ENCODE data around the gene CPN2.

CPN2 gene

GRCh38 chr3:194351952-194352536, 916 bp upstream of the CPN2 start:
- Histone ChIP-seq H3K4me2 (ENCODE audit: low read length) (no peak overlapping the region), H3K9ac (ENCODE audit: low read length) (no peak overlapping the region)
- TF ChIP-seq, protein P1, sequence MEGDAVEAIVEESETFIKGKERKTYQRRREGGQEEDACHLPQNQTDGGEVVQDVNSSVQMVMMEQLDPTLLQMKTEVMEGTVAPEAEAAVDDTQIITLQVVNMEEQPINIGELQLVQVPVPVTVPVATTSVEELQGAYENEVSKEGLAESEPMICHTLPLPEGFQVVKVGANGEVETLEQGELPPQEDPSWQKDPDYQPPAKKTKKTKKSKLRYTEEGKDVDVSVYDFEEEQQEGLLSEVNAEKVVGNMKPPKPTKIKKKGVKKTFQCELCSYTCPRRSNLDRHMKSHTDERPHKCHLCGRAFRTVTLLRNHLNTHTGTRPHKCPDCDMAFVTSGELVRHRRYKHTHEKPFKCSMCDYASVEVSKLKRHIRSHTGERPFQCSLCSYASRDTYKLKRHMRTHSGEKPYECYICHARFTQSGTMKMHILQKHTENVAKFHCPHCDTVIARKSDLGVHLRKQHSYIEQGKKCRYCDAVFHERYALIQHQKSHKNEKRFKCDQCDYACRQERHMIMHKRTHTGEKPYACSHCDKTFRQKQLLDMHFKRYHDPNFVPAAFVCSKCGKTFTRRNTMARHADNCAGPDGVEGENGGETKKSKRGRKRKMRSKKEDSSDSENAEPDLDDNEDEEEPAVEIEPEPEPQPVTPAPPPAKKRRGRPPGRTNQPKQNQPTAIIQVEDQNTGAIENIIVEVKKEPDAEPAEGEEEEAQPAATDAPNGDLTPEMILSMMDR (IDR thresholded peaks at IDR 0.05; ENCODE audit: low read depth, low read length) = no peak

DNA sequence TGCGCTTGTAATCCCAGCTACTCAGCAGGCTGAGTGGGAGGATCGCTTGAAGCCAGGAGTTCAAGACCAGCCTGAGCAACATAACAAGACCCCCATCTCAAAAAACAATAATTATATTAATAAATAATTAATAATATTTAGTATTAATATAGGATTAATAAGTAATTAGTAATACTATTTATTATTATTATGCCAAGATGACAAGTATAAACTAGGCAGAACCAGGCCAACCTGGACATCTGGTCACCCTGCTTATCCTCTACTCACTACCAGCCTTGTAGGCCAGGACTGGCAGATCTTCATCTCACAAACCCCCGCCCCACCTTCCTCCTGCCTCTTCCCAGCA, 429 bp downstream of the CPN2 start:
- H3K4me2 ChIP-seq (ENCODE audit: low read length) = no peak overlapping the region

More at GRCh38 chr3:194351952-194352536, 916 bp upstream of the CPN2 start:
- H3K79me2 ChIP-seq (ENCODE audit: low read length) = no peaks in the 10 kb centered on the region
- no peaks in the 10 kb centered on the region for H3K9me3 ChIP-seq (ENCODE audit: insufficient read depth, low read length)
- H4K20me1 ChIP-seq (ENCODE audit: insufficient read depth, low read length) = no peaks in the 10 kb centered on the region
- no peaks in the 10 kb centered on the region for H3K36me3 ChIP-seq (replicated peaks; ENCODE audit: low read depth, low read length)
- no peak overlapping the region for H2AFZ ChIP-seq (ENCODE audit: low read depth, low read length)
- H3K4me3 ChIP-seq (ENCODE audit: low read length) = no peak overlapping the region
- H3K27ac ChIP-seq (ENCODE audit: low read length) = no peak overlapping the region
- no peaks in the 10 kb centered on the region for H3K4me1 ChIP-seq (ENCODE audit: low read length)
- no peaks in the 10 kb centered on the region; the same call in 1 of the 2 replicates for H3K27me3 ChIP-seq (ENCODE audit: low read depth, low read length)

GRCh38 chr3:194348354-194348753, 2.8 kb downstream of the CPN2 start:
- TF ChIP-seq, protein P1 (IDR thresholded peaks at IDR 0.05; ENCODE audit: low read depth, low read length) = no peak
- TF ChIP-seq EZH2phosphoT487 (IDR thresholded peaks at IDR 0.05; ENCODE audit: low read depth) = no peak
- H3K9me3 ChIP-seq (ENCODE audit: insufficient read depth, low read length) = no peaks in the 10 kb centered on the region

More for the DNA sequence above, 429 bp downstream of the CPN2 start:
- H3K27me3 ChIP-seq (ENCODE audit: low read depth, low read length) = no peaks in the 10 kb centered on the region
- no peak overlapping the region for H3K27ac ChIP-seq (ENCODE audit: low read length)
- no peaks in the 10 kb centered on the region for H3K36me3 ChIP-seq (replicated peaks; ENCODE audit: low read depth, low read length)
- H4K20me1 ChIP-seq (ENCODE audit: insufficient read depth, low read length) = no peaks in the 10 kb centered on the region
- H3K9me3 ChIP-seq (ENCODE audit: insufficient read depth, low read length) = no peaks in the 10 kb centered on the region
- no peak overlapping the region for H3K9ac ChIP-seq (ENCODE audit: low read length)
- no peak overlapping the region for H3K4me3 ChIP-seq (ENCODE audit: low read length)
- no peak overlapping the region for H2AFZ ChIP-seq (ENCODE audit: low read depth, low read length)
- H3K4me1 ChIP-seq (ENCODE audit: low read length) = no peaks in the 10 kb centered on the region; the same call in 1 of the 2 replicates
- TF ChIP-seq, protein P1 (IDR thresholded peaks at IDR 0.05; ENCODE audit: low read depth, low read length) = no peak
- TF ChIP-seq EZH2phosphoT487 (IDR thresholded peaks at IDR 0.05; ENCODE audit: low read depth) = no peak
- no peaks in the 10 kb centered on the region for H3K79me2 ChIP-seq (ENCODE audit: low read length)

GRCh38 chr3:194346621-194347020, 4.5 kb downstream of the CPN2 start:
- Histone ChIP-seq H3K4me3 (ENCODE audit: low read length) (no peak overlapping the region), H4K20me1 (ENCODE audit: insufficient read depth, low read length) (no peaks in the 10 kb centered on the region), H3K4me1 (ENCODE audit: low read length) (peaks cover 13% of the 10 kb centered on the region), H3K9ac (ENCODE audit: low read length) (no peak overlapping the region), H3K27me3 (ENCODE audit: low read depth, low read length) (peaks cover 15% of the 10 kb centered on the region; the same call in 1 of the 2 replicates), H3K27ac (ENCODE audit: low read length) (no peak overlapping the region), H3K4me2 (ENCODE audit: low read length) (no peak overlapping the region), H2AFZ (ENCODE audit: low read depth, low read length) (no peak overlapping the region; the same call in 1 of the 2 replicates), H3K36me3 (replicated peaks; ENCODE audit: low read depth, low read length) (no peaks in the 10 kb centered on the region), H3K9me3 (ENCODE audit: insufficient read depth, low read length) (no peaks in the 10 kb centered on the region), H3K79me2 (ENCODE audit: low read length) (no peaks in the 10 kb centered on the region)
- no peak for TF ChIP-seq EZH2phosphoT487 (IDR thresholded peaks at IDR 0.05; ENCODE audit: low read depth)
- TF ChIP-seq, protein P1 (IDR thresholded peaks at IDR 0.05; ENCODE audit: low read depth, low read length) = no peak

More at GRCh38 chr3:194348354-194348753, 2.8 kb downstream of the CPN2 start:
- Histone ChIP-seq H3K79me2 (ENCODE audit: low read length) (no peaks in the 10 kb centered on the region), H3K4me3 (ENCODE audit: low read length) (no peak overlapping the region), H3K9ac (ENCODE audit: low read length) (no peak overlapping the region), H3K27me3 (ENCODE audit: low read depth, low read length) (0 out of 2 replicates have a peak, but pooled peaks cover 6% of the 10 kb centered on the region), H3K4me2 (ENCODE audit: low read length) (no peak overlapping the region), H3K36me3 (replicated peaks; ENCODE audit: low read depth, low read length) (no peaks in the 10 kb centered on the region), H3K27ac (ENCODE audit: low read length) (no peak overlapping the region), H2AFZ (ENCODE audit: low read depth, low read length) (no peak overlapping the region), H3K4me1 (ENCODE audit: low read length) (peaks cover 5% of the 10 kb centered on the region), H4K20me1 (ENCODE audit: insufficient read depth, low read length) (no peaks in the 10 kb centered on the region)
